GM18517 (cell line): ENCODE results near the gene KRTAP5-3.
"Not testable (repeated sequence)": the region's sequence is repeated elsewhere in the genome, so short reads cannot be mapped to it uniquely, and the experiment has no call there.

ENCODE experiments used
- ATAC-seq: cut with Tn5 transposase; IDR thresholded peaks from one replicate; pipeline ENCODE4 v1.9.1; 2021; ENCODE audit warnings: mild to moderate bottlenecking, moderate library complexity; ENCODE audit not compliant: unreplicated experiment

KRTAP5-3 gene

GRCh38 chr11:1622086-1622485 lies 13.8 kb upstream of the KRTAP5-3 start, which contains the start of gene KRTAP5-4:
KRTAP5-4 (minus strand) TSS chr11:1622138; CDS start chr11:1622093, 45 bp downstream.
- ATAC-seq = no peak

- ATAC-seq = no peak
Observed at GRCh38 chr11:1619449-1619848, 11.2 kb upstream of the KRTAP5-3 start.

- ATAC-seq = no peak
Observed at GRCh38 chr11:1618231-1618630, 10.0 kb upstream of the KRTAP5-3 start.

- ATAC-seq = not testable (repeated sequence)
Observed at GRCh38 chr11:1607901-1608300, 362 bp downstream of the KRTAP5-3 start.

GRCh38 chr11:1607156-1607845 lies 962 bp downstream of the KRTAP5-3 start:
- ATAC-seq = not testable (repeated sequence)

GRCh38 chr11:1605923-1606322 lies 2.3 kb downstream of the KRTAP5-3 start:
- ATAC-seq = peak; percentile 98

- ATAC-seq = no peak
Observed at GRCh38 chr11:1604711-1605110, 3.6 kb downstream of the KRTAP5-3 start.

- no peak for ATAC-seq
Observed at GRCh38 chr11:1604181-1604580, 4.1 kb downstream of the KRTAP5-3 start.

GRCh38 chr11:1603629-1604028 lies 4.6 kb downstream of the KRTAP5-3 start:
- no peak for ATAC-seq

- not testable (repeated sequence) for ATAC-seq
Observed at GRCh38 chr11:1601663-1602062, 6.6 kb downstream of the KRTAP5-3 start.

GRCh38 chr11:1600626-1601025 lies 7.6 kb downstream of the KRTAP5-3 start:
- ATAC-seq = no peak

- ATAC-seq = no peak
Observed at GRCh38 chr11:1598816-1599215, 9.4 kb downstream of the KRTAP5-3 start.

- ATAC-seq = not testable (repeated sequence)
Observed at GRCh38 chr11:1598406-1598805, 9.9 kb downstream of the KRTAP5-3 start.

GRCh38 chr11:1597994-1598380 lies 10.3 kb downstream of the KRTAP5-3 start, which contains the start of gene KRTAP5-2:
KRTAP5-2 (minus strand) TSS chr11:1598294; CDS start chr11:1598250, 44 bp downstream.
- ATAC-seq = no peak

- no peak for ATAC-seq
Observed at GRCh38 chr11:1597331-1597993, 10.8 kb downstream of the KRTAP5-3 start.

- ATAC-seq = not testable (repeated sequence)
Observed at GRCh38 chr11:1596576-1597121, 11.6 kb downstream of the KRTAP5-3 start.

- ATAC-seq = not testable (repeated sequence)
Observed at GRCh38 chr11:1595994-1596575, 12.2 kb downstream of the KRTAP5-3 start.

- ATAC-seq = no peak
Observed at GRCh38 chr11:1592628-1593027, 15.6 kb downstream of the KRTAP5-3 start.

GRCh38 chr11:1589996-1590395 lies 18.3 kb downstream of the KRTAP5-3 start:
- ATAC-seq = no peak

GRCh38 chr11:1589191-1589963 lies 18.9 kb downstream of the KRTAP5-3 start:
- not testable (repeated sequence) for ATAC-seq

GRCh38 chr11:1586699-1587098 lies 21.6 kb downstream of the KRTAP5-3 start:
- ATAC-seq = no peak
